ENCODE measurements around the gene RPS6KA1. TPM values are rescaled to one million over a fixed set of nuclear protein-coding genes. Genes with fewer than 3 reads are reported as not detected.

The RPS6KA1 gene
- 10 to 100 TPM; 10.7 to 37.2 (median 13.5) TPM for total RNA-seq

DNA sequence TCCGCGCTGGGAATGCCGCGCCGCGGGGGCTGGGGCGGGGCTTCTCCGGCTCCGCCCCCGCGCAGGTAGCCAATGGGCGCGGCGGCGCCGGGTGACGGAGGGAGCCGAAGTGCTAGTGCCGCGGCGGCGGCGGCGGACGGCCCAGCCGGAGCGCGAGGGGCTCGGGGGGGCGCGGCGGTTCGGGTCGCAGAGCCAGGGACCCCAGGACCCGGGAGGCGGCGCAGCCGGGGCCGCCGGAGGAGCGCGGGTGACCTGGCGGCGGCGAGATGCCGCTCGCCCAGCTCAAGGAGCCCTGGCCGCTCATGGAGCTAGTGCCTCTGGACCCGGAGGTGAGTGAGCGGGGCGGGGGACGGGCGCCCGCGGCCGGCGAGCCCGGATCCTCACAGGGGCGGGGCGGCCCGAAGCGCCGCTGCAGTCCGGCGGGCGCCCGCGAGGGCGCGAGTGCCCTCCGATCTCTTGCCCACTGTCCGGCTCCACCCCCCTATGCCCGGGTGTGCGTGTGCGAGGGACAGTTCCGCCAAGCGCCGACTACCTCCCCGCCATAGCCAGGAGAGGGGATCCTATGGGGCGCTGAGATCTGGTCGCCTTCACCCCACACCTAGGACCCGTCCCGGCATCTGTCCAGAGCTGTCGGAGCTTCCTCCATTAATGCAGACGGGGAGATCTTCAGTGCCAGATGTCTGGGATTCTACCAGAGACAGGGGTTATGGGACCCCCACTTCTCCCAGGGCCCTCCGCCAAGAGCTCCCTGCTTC, at the start of gene RPS6KA1:
TSS of gene RPS6KA1 (plus strand) at position 107 of the 755 bp plus-strand sequence. CDS start at position 267, 160 bp downstream.
- Histone ChIP-seq H3K9me3 (no peaks in the 10 kb centered on the region), H3K27ac (peak within 1 kb of the TSS in 2 of 4 donors; percentile 74 to 84), H3K4me1 (peaks cover 0 to 19% (median 9%) of the 10 kb centered on the region in 4 donors), H3K27me3 (peaks cover 0 to 1% of the 10 kb centered on the region in 2 donors), H3K4me3 (peak within 1 kb of the TSS; percentile 35 to 90 (median 57)), H3K36me3 (no peaks in the 10 kb centered on the region)
- WGBS, 2 donors = 1 to 10% methylated on average over 2 to 59 of the region's 86 CpGs
- TF ChIP-seq, protein P1, sequence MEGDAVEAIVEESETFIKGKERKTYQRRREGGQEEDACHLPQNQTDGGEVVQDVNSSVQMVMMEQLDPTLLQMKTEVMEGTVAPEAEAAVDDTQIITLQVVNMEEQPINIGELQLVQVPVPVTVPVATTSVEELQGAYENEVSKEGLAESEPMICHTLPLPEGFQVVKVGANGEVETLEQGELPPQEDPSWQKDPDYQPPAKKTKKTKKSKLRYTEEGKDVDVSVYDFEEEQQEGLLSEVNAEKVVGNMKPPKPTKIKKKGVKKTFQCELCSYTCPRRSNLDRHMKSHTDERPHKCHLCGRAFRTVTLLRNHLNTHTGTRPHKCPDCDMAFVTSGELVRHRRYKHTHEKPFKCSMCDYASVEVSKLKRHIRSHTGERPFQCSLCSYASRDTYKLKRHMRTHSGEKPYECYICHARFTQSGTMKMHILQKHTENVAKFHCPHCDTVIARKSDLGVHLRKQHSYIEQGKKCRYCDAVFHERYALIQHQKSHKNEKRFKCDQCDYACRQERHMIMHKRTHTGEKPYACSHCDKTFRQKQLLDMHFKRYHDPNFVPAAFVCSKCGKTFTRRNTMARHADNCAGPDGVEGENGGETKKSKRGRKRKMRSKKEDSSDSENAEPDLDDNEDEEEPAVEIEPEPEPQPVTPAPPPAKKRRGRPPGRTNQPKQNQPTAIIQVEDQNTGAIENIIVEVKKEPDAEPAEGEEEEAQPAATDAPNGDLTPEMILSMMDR (IDR thresholded peaks at IDR 0.05) = peak in 1 of 5 experiments; percentile 25
- TF ChIP-seq POLR2A (IDR thresholded peaks at IDR 0.05) (peak in 1 of 2 donors; percentile 48), EP300 (IDR thresholded peaks at IDR 0.05) (no peak)
- no peak for DNase-seq (ENCODE audit: low spot score in 2 of 2)

DNA sequence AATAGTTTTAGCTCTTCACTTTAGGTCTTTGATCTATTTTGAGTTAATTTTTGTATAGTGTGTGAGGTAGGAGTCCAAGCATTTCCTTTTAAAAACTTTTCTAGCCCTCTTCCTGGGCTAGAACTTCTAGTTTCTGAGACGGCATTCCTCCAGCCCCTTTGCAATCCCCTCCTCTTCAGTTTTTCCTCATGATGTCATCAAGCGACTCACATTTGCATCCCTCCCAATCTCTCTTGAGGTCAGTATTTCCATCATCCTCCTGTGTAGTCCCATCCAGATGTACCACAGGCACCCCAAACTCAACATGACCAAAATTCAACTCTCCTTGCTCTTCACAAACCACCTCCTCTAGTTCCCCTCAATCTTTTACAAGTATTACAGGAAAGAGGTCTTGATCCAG, 46.6 kb upstream of the RPS6KA1 start:
- Histone ChIP-seq H3K27ac (no peak overlapping the region), H3K4me1 (no peaks in the 10 kb centered on the region), H3K4me3 (no peak overlapping the region), H3K27me3 (no peaks in the 10 kb centered on the region), H3K9me3 (no peaks in the 10 kb centered on the region), H3K36me3 (peaks cover 0 to 27% (median 2%) of the 10 kb centered on the region in 3 donors)
- no peak for DNase-seq (ENCODE audit: low spot score in 2 of 2)
- TF ChIP-seq POLR2A (IDR thresholded peaks at IDR 0.05) (no peak), EP300 (IDR thresholded peaks at IDR 0.05) (no peak)
- TF ChIP-seq, protein P1 (IDR thresholded peaks at IDR 0.05) = no peak
- 69% methylated on average over 2 of the region's 2 CpGs for WGBS, 2 donors

DNA sequence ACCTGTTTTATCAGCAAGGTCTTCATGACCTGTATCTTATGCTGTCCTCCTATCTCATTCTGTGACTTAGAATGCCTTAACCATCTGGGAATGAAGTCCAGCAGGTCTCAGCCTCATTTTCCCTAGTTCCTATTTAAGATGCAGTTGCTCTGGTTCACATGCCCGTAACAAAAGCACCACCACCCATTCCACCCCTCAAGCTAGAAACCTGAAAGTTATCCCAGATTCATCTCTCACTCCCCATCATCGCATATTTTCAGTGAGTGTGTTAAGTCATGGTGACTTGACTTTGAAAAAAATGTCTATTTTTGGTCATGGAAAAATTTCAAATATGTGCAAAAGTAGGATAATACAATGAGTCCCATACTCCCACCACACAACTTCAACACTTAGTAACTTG, 45.6 kb upstream of the RPS6KA1 start:
- TF ChIP-seq, protein P1 (IDR thresholded peaks at IDR 0.05) = no peak
- TF ChIP-seq POLR2A (IDR thresholded peaks at IDR 0.05) (no peak), EP300 (IDR thresholded peaks at IDR 0.05) (no peak)
- Histone ChIP-seq H3K9me3 (no peaks in the 10 kb centered on the region), H3K36me3 (peaks cover 0 to 20% (median 2%) of the 10 kb centered on the region in 3 donors), H3K27ac (no peak overlapping the region), H3K4me1 (no peaks in the 10 kb centered on the region), H3K4me3 (no peak overlapping the region), H3K27me3 (no peaks in the 10 kb centered on the region)
- 66 to 74% methylated on average over 2 of the region's 2 CpGs for WGBS, 2 donors
- no peak for DNase-seq (ENCODE audit: low spot score in 2 of 2)

DNA sequence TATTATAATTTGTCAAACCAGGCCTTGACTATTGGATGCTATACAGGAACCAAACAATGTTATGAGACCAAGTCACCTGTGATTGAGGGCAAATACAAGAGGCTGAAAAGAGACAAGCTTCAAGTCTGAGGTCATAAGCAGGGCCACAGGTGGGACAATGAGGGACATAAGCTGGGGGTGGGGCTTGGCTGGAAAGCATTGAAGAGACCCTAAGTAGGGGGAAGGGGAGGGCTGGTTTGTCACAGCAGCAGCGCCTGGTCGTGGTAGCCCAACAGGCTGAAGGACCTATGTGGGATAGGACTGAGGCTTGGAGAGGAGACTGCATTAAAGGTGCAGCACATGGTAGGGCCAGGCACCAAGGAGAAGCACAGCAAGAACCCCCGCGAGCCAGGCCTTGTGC, 39.4 kb upstream of the RPS6KA1 start:
- H3K9me3 ChIP-seq = no peaks in the 10 kb centered on the region
- no peaks in the 10 kb centered on the region for H3K36me3 ChIP-seq
- no peak overlapping the region for H3K27ac ChIP-seq
- TF ChIP-seq POLR2A (IDR thresholded peaks at IDR 0.05) (no peak), EP300 (IDR thresholded peaks at IDR 0.05) (no peak)
- TF ChIP-seq, protein P1 (IDR thresholded peaks at IDR 0.05) = no peak
- no peak for DNase-seq (ENCODE audit: low spot score in 2 of 2)
- no peaks in the 10 kb centered on the region for H3K27me3 ChIP-seq
- WGBS, 2 donors = 78 to 87% methylated on average over 4 of the region's 4 CpGs
- no peak overlapping the region for H3K4me3 ChIP-seq
- H3K4me1 ChIP-seq = no peaks in the 10 kb centered on the region

DNA sequence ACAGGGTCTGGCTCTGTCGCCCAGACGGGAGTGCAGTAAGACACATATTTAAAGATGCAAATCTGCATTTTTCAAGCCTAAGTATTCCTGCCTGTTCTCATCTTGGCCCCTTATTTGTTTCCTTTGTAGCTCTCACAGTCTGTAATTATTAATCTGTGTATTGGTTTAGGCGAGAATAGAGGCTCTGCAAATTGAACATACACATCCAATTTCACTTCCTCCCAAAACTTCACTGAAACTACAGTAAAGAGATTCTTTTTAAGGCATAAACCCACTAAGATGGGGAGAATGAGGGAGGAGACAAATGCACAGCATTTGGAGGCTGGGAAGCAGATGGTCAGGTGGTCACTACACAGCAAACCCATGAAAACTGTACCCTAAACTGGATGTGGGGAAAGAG, 36.3 kb upstream of the RPS6KA1 start:
- WGBS, 2 donors = 56% methylated on average over 3 of the region's 3 CpGs
- Histone ChIP-seq H3K27ac (no peak overlapping the region), H3K4me1 (no peaks in the 10 kb centered on the region), H3K36me3 (no peaks in the 10 kb centered on the region), H3K9me3 (no peaks in the 10 kb centered on the region), H3K4me3 (no peak overlapping the region), H3K27me3 (no peaks in the 10 kb centered on the region)
- TF ChIP-seq EP300 (IDR thresholded peaks at IDR 0.05) = no peak
- no peak for TF ChIP-seq POLR2A (IDR thresholded peaks at IDR 0.05)
- TF ChIP-seq, protein P1 (IDR thresholded peaks at IDR 0.05) = no peak
- DNase-seq (ENCODE audit: low spot score in 2 of 2) = no peak

All from tibial nerve (tissue), 4 donors.